Activated naive CD8-positive, alpha-beta T cell treated with anti-CD3 and anti-CD28 coated beads, Interleukin-2, amount 50 U/mL, for 16 hours (primary cell): Measurements from ENCODE around the gene CCDC175.

Source experiments
- DNase-seq: peaks from one replicate; pipeline ENCODE4 v3.0.0-alpha.2; 2020; ENCODE audit warnings: low read depth, low spot score

The CCDC175 gene

DNA sequence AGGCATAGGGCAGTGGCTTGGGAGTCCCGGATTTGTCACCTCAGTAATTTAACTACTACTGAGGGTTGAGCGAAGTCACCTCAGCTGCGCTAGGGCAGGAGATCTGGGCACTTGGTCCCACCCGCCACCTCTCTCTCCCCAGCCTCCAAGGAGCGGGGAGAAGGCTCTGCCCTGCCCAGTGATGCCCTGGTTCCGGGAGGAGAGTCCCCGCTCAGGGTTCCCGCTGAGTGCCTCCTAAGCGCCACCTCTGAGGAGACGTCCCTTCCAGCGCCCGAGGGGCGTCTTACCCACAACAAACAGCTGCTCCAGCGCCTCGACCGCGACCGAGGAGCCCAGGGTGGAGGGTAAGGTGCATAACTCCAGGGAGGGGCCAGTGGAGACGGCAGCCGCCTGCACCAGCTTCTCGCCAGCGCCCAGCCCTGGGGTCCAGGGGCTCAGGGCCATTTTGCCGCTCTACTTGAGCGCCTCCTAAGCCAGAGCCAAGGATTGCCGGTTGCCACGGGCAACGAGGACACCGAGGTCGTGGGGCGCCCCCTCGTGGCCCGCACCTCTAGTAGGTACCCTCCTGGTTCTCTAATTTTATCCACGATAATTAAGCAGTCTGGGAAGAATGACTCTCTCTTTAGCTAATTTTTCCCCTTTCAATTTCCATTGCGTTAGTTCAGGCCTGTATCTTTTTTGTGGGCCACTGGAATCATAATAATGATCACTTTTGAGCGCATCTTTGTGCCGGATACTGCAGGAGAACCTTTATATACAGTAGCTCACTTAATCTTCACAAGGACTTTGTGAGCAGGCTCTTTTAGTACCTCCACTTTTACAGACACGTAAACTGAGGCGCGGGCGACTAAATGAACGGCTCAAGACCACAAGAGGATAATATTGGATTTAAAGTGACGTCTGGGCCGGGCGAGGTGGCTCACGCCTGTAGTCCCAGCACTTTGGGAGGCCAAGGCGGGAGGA is at the start of gene CCDC175:
Gene CCDC175, minus strand, starts transcription at position 481 of the 963 bp plus-strand sequence. Its CDS starts 37 bp downstream, at position 444.
- DNase-seq = peak; percentile 57

DNA sequence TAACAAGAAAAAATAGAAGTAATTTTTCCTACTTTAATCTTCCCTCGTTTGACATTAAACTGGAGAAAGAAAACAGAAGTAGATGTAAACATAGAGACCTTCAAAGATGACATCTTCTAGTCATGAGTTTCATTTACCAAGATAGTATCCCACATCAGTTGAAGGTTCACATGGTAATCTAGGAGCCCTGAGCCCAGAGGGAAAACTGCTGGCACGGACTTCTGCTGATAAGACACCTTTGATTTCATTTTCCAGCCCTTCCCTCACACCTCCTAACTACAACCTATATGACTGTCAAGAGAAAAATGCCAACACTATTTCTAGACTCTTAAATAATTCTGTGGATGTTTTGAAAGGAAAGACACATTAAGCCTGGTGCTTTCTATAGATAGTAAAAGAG is 46.0 kb upstream of the CCDC175 start:
- no peak for DNase-seq

DNA sequence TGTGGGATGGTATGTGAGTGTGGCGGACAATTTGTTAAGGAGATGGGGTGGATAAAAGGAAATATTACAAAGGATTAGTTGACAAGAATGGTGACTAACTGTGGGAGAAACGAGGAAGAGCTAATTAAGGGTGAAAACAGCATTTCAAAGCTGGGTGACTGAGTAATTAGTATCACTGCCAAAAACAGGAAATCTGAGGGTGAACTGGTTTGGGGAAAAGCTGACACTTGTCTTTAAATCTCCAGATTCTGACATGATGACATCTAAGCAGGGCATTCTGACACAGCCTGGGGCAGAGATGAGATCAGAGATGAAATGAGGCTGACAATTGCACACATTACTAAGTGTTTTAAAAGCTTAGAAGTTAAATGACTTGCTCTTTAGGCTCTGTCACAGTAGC is 42.4 kb upstream of the CCDC175 start:
- no peak for DNase-seq

DNA sequence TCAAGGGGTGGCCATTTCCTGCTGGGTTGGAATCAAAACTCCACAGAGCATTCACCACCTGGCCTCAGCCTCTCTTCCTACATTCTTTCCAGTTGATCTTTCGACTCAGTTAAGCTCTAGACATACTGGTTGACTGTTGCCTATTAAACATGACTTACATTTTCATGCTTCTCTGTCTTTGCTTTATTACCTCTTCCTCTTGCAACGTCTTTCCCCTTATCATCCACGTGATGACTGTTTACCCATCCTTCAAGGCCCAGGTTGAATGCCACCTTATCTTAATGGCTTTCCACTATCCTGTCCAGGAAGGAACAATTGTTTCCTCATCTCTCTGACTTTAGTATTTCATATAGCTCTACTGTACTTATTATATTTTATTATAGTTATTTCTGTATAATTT is 24.4 kb upstream of the CCDC175 start:
- DNase-seq = no peak

DNA sequence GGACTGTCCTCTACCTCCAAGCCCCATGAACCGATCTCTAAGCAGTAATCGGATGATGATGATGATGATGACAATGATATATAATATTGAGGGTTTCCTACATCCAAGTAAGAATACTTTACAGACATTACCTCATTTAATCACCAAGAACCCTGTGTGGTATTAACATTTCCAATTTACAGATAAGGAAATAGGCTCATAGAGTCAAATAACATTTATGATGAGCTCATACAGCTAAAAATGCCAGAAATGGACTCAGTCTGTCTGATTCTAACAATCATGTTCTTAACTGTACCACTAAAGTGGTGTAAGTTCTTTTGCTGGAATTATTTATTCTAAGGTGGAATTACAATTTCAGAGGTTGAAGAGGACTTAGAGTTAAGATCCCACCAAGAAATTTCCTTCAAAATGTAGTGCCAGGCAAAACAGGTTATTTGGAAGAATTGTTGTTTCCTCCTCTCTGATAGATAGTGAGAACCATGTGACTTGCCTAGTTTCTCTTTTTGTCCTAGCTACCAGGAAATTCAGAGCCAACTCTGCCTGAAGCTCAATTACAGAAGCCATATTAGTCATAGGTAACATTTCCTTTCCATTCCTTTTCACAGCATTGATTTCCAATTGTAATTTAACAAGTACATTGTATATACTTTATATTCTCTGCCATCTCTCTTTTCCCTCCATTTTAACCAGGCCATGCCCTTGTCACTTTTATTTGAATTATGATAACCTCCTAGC is 23.8 kb upstream of the CCDC175 start:
- DNase-seq = no peak

DNA sequence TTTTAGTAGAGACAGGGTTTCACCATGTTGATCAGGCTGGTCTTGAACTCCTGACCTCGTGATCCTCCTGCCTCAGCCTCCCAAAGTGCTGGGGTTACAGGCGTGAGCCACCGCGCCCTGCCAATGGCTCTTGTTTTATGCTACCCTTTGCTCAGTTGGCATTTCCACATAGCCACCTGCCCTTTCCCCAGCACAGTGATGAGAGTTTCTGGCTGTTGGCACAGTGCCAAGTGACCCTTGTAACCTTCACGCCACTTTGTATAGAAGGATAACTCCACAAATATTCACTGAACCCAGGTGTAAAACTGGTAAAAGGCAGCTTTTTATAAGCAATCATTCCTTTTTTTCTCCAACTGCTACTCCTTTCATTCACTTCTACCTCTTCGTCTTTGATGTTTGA is 18.5 kb upstream of the CCDC175 start:
- no peak for DNase-seq

DNA sequence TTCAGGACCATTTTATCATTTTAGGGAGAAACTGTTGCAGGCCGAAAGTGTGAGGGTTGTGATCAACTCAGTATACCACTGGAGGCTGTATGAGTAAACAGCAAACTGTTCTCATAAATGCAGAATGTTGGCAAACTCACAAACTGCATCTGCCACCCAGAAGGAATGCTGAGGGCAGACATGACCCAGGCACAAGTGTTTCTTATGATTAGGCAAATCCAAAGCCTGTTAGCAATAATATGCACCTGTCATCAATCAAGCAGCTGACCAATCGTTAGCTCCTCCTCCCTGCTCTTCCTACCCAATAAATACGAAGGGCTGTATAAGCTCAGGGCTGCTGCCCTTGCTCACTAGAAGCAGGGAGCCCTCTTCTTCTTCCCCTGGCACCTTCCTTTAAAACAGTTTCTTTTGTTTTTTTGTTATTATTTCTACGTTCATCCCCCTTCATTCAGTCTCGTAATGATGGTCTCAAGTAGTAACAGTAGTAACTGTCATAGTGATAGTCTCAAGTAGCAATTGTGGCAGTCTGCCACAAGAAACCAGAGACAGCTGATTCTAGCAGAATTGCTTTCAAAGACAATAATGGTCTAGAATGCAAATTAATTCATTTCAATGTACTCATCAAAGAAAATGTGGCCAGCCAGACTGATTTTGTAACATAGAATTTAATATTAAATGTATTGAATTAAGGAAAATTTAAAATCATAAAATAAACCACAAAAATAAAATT is 15.2 kb upstream of the CCDC175 start:
- no peak for DNase-seq

DNA sequence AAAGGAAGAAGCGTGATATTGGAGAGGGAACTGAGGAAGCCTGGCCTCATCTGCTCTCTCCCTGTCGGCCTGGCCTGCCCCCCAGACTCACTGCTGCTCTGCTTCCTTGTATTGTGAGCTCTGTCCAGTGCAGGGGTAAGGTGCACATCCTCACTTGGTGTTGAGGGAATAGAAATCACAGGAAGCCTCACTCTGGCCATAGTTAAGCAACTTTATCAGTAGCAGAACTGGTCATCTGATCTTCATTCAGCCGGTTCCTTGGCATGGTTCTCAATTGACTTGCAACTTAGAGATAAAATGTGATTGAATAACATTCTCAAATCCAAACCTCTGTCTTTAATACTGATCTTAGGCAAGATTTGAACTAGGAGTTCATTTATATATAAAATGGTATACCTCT is 11.5 kb upstream of the CCDC175 start:
- DNase-seq = no peak

DNA sequence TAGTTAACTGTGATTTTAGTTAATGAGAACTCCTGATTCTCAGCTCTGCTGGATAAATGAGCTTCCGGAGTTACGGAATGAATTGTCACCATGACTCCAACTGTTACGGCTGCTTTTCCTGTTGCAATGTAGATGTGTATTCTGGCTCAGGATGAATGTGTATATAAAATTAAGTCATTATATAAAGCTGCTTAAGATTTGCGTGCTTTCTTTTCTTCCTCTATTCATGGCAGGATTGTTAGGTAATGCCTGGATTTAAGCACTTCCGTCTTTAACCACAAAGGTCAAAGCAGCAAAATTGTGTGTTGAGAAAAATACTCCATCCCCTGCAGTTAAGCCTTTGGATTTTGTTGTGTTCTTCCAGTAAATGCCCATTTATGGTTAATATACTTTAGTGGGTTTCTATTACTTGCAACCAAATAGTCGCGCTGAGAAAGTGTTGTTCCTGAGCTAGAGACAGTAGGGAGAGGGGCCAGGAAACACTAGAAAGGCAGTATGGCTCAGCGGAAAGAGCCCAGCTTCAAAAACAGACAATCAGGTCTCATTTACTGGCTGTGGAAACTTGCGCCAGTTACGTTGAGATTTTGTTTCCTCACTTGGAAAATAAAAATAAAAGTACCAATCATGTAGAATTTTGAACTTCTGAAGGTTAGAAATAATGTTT is 9.4 kb upstream of the CCDC175 start:
- no peak for DNase-seq

DNA sequence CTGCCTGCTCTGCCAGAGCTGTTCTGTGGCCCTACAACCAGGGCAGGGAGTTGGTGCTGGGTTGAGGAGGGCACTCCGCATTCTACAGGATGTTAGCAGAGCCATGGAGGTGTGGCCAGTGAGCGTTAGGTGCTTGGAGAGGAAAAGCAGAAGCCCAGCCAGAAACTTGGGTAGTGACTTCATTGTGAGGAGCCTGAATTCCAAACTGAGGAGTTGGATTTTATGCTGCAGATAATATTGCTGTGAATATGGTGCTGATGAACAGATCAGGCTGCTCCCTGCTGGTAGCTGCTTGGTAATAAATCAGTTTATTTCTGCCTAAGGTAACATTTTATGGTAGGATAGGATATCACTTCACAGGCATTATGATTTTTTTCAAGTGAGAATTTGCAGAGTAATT is 7.1 kb upstream of the CCDC175 start:
- DNase-seq = no peak

DNA sequence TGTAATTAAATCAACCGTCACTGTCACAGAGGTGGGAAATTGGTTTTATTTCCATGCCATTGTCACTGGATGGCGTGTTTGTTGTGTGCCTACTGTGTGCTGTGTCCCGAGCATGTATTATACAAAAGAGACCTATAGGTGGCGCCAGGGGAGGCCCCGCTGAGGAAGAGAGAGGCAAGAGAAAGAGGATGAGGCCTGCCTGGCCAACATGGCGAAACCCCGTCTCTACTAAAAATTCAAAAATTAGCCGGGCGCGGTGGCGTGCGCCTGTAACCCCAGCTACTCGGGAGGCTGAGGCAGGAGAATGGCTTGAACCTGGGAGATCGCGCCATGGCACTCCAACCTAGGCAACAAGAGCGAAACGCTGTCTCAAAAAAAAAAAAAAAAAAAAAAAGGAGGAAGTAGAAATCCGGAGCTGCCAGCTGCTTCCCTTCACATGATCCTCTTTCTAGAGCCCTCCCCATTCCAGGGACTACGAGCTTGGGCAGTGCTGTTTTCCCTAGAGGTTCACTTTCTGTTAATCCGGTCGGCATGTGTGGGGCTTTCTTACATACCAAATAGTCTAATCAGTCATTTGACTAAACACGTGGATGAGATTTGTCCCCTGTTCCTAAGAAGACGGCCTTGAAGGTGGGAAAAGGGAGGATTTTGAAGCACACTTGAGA is 6.4 kb upstream of the CCDC175 start:
- DNase-seq = no peak

DNA sequence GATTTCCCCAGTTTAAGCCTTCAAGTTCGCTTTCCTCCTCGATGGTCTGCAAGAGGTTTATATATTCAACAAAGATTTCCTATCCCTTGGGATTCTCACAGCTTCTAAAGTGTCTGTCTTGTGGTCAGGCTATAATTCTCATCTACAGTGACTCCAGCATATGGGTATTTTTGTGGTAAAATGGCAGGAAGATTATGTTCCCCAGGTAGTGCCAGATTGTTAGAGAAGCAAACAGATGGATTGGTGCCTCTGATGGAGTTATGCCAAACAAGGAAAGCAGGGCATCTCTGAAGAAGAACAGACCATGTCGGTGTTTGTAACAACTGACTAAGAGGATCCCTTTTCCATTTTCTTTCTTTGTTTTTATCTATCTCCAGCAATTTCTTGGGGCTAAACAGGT is 5.5 kb upstream of the CCDC175 start:
- DNase-seq = no peak

DNA sequence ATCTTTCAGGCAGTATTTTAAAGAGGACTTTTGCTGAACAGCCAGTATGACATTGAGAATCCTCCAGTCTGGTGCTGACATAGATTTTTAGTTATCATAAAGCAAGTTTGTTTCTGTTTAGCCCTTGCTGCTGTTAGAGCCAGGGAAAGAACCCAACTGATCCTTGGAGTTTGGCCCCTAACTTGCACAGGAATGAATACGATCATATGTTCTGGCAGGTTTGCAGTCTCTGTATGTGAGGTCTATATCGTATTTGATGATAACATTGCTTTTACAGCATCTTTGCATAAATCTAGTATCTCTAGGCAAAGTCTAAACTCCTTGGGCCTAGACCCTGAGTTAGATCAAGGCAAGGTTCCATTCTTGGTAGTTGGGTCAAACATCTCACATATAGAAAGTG is 4.3 kb upstream of the CCDC175 start:
- no peak for DNase-seq

DNA sequence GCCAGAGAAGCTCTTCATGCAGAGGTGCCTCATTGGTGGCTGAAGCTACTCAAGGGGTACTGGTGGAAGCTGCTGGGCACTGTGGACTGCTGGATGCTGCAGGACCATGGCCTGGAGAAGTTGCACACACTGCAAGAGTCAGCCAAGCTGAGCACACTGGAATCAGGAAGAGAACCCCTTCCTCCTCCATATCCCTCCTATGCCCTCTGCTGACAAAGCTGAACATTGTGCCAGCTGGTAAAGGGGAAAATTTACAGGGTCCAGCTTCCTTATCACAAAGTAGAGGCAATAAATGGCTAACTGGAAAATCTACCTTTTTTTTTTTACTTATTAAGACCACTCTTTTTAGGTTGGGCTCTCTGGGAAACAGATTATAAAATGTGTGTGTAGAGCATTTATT is 6.5 kb downstream of the CCDC175 start:
- no peak for DNase-seq

DNA sequence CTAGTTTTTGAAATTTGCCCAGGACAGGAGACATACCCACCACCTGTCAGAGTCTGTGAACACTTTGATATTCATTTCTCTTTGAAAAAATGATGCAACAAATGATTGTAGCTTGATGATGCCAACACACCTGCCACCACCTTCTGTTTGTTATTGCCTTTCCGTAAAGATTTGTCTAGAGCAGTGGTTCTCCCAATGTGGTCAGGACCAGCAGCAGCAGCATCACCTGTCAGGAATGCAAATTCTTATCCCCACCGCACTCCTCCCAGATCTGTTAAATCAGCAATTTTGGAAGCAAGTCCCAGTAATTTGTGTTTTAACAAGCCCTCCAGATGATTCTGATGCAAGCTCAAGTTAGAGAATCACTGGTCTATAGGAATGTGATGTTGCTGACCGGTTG is 9.9 kb downstream of the CCDC175 start:
- DNase-seq = no peak

DNA sequence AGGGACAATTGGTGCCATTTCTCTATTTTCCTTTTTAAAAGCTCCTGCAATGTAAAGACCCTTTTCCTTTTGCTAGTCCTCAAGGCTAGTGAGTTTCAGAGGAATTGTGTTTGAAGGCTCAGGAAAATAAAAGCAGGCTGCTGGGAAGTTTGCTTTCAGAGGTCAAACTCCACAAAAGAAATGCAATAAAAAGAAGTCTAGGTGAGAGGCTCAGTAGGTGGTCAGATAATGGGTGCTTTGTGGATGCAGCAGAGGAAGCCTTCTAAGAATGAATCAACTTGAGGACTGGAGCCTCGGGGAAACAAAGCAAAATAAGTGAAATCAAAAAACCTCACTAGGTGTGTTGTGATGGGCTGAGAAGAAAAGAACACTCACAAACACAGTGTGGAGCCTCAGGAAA is 10.3 kb downstream of the CCDC175 start:
- no peak for DNase-seq

DNA sequence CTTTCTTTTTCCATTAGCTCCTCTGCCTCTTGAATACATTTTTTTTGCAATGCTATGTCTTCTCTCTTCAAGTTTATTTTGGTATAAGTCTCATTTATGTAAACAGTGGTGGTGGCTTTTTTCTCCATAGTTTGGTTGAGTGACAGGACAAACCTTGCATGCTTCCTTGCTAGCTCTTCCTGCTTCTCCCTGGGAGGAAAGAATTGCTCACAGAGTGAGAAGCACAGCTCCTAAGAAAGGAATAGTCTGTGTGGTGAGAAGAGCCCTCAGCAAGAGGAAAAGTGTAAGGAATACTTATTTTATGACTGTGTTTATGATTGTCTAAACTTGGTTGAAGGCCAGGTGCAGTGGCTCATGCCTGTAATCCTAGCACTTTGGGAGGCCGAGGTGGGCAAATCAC is 11.5 kb downstream of the CCDC175 start:
- DNase-seq = no peak

DNA sequence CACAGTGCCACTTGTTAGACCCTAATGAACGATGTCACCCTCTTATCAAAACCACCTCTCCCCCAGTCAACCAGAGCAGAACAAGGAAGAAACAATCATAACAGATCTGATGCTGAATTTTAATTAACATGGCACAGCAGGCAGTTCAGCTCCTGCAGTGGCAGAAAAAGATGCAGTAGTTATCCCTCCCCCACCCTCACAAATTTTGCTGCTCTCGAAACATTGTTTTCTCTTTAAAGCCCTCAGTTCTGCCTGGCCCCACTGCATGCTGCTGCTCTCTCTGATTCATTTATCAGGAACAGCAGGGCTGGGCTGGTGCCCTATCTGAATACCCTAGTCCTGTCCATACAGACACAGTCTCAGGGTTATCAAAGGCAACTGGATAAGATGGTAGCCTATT is 12.2 kb downstream of the CCDC175 start:
- no peak for DNase-seq

DNA sequence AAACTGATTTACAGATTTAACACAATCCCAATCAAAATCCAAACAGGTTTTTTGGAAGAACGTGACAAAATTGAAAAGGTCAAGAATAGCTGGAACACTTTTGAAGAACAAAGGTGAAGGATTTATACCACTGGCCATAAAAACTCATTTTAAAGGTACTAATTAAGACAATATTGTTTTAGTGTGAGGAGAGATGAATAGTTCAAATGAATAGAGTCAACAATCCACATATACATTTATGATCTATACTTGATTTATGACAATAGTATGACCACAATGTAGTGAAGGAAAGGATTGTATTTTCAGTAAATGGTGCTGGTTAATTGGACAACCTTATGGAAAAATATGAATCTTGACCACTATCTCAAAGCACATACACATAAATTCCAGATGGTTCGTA is 29.3 kb downstream of the CCDC175 start:
- no peak for DNase-seq

DNA sequence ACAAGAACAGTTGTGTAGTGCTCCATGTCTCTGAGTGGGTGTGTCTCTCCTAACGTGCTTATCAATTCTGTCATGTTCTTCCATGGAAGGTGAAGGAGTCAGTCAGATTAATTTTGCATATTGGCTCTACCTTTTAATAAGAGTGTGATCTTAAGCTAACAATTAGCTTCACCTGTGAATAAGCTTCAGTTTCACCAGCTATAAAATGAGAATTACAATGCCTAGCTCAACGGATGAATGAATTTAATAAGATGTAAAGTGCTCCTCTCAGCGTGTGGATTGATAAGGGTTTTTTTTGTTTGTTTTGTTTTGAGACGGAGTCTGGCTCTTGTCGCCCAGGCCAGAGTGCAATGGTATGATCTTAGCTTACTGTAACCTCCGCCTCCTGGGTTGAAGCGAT is 32.7 kb downstream of the CCDC175 start:
- DNase-seq = no peak

DNA sequence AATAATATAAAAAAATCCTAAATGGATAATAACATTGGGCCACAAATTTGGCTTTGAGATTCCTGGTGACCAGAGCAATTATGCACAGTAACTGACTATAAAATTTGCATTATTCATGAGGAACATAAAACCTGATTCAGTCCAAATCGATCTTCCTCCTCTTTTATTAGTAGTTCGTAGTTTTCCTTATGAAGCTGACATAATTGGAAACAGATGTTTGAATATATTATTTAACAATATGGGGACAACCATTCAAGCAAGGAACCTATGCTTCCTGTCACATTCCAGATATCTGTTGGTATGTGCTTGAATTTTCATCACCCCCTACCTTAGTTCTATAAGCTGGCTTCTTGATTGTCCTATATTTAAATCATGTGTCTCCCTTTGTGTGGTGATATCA is 34.9 kb downstream of the CCDC175 start:
- no peak for DNase-seq
